CD4-positive, alpha-beta T cell treated with Interleukin-15 for 4 hours (primary cell): ENCODE data around the gene ABCA3.

Source experiments
- DNase-seq: peaks from one replicate; pipeline ENCODE4 v3.0.0-alpha.2; 2020; ENCODE audit warnings: low spot score

Gene ABCA3

DNA sequence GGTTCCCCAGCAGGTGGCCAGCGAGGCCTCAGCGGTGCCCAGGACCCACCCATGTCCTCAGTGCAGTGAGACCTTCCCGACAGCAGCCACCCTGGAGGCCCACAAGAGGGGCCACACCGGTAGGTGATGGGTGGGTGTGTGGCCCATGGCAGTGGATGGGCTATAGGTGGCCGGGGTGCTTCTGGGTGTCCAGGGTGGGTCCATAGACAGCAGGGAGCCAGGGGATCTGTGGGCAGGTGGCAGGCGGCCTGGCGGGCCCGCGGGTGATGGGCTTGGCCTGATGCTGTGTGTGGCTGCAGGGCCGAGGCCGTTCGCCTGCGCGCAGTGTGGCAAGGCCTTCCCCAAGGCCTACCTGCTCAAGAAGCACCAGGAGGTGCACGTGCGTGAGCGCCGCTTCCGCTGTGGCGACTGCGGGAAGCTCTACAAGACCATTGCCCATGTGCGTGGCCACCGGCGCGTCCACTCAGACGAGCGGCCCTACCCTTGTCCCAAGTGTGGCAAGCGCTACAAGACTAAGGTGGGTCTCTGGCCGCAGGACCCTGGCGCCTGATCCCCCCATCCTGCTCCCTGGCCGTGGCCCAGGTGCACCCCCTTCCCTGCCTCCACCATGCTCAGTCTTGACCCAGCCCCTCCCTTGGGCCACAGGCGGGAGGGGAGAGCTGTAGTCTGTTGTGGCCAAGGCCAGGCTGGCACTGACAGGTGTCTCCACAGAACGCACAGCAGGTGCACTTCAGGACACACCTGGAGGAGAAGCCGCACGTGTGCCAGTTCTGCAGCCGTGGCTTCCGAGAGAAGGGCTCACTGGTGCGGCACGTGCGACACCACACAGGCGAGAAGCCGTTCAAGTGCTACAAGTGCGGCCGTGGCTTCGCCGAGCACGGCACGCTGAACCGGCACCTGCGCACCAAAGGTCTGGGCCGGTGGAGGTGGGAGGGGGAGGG lies 106.4 kb downstream of the ABCA3 start:
- no peak for DNase-seq

GRCh38 chr16:2233046-2233775 lies 107.3 kb downstream of the ABCA3 start:
- no peak for DNase-seq

DNA sequence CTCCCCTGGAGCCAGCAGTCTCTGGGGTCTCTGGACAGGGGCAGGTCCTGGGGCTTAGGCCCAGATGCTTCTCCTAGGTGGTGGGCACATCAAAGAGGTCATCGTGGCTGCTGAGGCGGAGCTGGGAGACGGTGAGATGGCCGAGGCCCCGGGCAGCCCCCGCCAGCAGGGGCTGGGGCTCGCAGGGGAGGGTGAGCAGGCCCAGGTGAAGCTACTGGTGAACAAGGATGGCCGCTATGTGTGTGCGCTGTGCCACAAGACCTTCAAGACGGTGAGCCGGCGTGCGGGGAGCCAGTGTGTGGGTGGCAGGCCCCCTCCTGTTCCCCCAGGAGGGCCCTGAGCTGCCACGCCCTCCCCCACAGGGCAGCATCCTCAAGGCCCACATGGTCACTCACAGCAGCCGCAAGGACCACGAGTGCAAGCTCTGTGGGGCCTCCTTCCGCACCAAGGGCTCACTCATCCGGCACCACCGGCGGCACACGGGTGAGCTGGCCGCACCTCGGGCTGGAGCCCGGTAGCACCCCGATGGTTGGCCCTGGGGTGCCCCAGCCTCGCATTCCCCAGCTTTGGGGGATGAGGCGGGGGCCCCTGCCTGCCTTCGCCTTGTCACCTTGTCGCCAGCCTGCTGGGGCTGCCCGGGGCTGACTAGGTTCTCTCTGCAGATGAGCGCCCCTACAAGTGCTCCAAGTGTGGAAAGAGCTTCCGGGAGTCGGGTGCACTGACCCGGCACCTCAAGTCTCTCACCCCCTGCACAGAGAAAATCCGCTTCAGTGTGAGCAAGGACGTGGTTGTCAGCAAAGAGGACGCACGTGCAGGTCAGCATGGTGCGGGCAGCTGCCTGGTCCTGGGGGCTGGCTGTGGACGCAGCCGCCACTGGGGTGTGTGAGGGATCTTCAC lies 108.2 kb downstream of the ABCA3 start:
- DNase-seq, result no peak

DNA sequence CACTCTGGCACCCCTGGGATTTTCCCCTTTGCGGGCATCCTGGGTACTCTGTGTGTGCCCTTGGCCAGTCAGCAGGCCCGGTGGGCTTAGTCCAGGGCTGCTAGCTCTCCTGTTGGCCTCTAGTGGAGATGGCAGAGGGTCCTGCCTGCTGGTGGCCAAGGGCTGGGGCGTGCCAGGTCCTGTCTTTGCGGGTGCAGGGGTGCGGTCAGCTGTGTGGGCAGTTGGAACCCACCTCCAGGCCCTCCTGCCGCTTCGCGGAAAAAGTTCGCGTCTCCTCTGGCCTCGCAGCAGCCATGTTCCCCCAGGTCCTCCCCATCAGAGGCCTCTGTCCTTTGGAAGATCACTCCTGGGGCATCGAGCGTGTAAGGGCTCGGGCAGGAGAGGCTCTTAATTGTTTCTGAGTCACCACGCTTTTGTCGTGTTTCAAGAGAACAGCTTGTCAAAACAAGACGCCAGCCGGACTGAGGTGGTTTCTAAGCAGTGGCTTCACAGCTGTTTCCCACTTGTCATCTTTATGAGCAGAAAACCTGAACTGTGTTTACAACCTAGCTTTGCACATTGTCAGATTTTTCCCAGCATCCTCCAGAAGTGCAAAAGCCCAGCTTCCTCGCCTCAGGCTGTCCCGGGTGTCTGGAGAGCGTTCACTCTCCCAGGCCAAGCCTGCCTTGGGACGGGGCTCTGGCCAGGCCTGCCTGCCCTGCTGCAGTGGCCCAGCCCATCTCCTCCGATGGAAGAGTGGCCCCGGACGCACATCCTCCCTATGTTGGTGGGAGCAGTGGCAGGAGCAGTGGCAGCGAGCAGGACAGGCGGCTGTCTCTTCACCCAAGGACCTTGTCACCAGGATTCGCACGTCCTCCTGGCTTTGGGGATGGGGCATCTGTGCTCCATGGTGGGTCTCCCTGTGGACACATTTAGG lies 109.3 kb downstream of the ABCA3 start:
- DNase-seq, result no peak

DNA sequence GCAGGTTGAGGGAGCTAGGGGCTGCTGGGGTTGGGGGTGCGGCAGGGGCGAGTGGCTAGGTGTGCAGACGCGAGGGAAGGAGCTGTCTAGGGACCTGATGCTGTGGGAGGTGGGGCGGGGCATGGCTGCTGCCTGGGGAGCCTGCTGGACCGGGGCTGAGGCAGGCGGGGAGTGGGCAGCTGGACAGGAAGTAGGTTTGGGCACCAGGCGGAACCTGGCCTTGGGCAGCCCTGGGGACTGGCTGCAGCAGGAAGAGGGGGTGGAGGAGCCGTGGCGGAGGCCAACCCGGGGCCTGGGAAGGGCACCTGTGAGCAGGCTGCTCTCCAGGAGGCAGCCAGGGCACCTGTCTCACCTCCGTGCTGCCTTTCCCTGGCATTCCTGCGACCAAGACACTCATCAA lies 110.2 kb downstream of the ABCA3 start:
- no peak for DNase-seq

GRCh38 chr16:2229632-2230250 lies 110.8 kb downstream of the ABCA3 start:
- no peak for DNase-seq

DNA sequence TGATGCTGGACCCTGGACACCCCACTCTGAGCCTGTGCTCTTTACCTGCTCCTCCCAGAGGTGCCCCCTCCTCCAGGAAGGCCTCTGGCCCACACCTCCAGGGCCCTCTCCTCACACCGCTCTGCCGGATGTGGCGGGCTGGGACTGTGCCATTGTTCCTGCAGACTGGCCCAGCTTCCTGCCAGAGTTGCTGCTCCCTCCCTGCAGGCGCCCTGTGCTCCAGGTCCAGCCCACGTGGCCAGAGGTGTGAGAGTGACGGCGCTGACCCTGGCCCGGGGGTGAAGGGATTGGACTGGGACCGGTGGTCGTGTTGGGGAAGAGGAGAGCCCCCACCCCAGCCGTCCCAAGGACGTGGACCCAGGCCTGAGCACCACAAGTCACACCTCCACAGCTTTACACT lies 111.4 kb downstream of the ABCA3 start:
- DNase-seq, result no peak

DNA sequence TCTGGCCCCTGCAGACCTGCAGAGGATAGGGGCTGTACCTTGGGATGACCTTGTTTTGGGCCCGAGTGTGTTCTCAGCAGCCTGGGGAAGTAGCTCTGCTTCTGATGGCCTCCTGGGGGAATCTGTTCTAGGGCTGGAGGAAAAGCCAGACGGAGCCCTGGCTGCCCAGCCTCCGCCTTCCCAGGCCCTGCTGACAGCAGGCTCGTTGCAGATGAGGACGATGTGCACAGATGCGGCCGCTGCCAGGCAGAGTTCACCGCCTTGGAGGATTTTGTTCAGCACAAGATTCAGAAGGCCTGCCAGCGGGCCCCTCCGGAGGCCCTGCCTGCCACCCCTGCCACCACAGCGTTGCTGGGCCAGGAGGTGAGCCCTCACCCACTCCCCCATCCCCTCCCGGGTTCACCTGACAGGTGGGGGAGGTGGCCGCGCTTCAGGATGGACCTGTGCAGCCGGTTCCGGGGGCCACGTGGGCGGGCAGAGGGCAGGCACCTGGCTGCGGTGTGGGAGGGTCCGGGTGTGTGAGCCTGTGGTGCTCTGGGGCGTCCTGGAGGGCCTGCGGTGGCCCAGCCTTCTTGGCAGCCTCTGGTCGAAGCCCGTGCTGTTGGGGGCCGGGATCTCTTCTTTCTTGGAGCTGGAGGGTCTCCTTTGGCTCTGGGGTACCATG lies 112.2 kb downstream of the ABCA3 start:
- DNase-seq, result no peak

- DNase-seq, result no peak
Observed at GRCh38 chr16:2226918-2227317, 113.6 kb downstream of the ABCA3 start.

DNA sequence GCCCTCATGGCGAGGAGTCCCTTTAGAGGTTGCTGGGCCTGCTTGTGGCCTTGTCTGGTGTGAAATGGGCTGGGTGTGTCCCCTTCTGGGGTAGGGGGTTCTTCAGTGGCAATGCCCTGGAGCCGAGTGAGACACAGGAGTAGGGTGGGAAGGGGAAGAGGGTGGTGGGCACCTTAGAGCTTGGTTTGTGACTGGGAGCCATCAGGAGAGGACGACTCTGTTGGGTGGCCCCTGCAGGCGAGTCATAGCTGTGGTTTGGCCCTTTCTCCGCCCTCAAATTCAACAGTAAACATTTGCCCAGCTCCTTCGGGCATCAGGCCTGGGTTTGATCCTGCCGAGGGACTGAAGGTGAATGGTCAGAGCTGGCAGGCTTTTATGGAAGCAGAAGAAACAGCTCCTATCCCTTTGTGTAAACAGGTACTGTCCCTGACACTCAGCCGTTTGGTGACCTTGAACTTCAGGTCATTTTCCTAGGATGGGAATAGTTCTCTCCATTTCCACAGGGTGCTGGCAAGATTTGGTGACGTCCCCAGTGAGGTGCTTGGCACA lies 114.2 kb downstream of the ABCA3 start:
- no peak for DNase-seq
